ENCODE results near the gene SVEP1. TPM values are rescaled to one million over a fixed set of nuclear protein-coding genes. Genes with fewer than 3 reads are reported as not detected.
A peak's percentile ranks its signal among the peaks of the same experiment; 100 is the strongest.

Gene SVEP1
- total RNA-seq, 1 experiment from 2014 or later = 0.04 TPM

- DNase-seq (no peak), ATAC-seq (no peak)
- Histone ChIP-seq H3K79me2 (ENCODE audit: low read length) (no peaks in the 10 kb centered on the region), H3K4me2 (ENCODE audit: low read length) (no peak overlapping the region), H3F3A (ENCODE audit: low read length, unreplicated experiment) (no peaks in the 10 kb centered on the region), H3K4me1 (ENCODE audit: insufficient read depth, low read length) (no peaks in the 10 kb centered on the region), H3K9me2 (replicated peaks; ENCODE audit: low read length) (no peaks in the 10 kb centered on the region), H3K36me3 (ENCODE audit: low read depth, low read length) (no peaks in the 10 kb centered on the region), H3K4me3 (ENCODE audit: low read length) (no peak overlapping the region), H4K20me1 (ENCODE audit: low read length) (no peaks in the 10 kb centered on the region), H3K27ac (ENCODE audit: low read length) (no peak overlapping the region), H3K9ac (ENCODE audit: low read length) (no peak overlapping the region), H3K27me3 (ENCODE audit: low read length) (no peaks in the 10 kb centered on the region), H2AFZ (ENCODE audit: low read length) (no peak overlapping the region), H3K9me3 (ENCODE audit: low read length) (no peaks in the 10 kb centered on the region)
- no TSS peak for BruUV-seq (replicated peaks)
- TF ChIP-seq EZH2phosphoT487 (IDR thresholded peaks at IDR 0.05; ENCODE audit: borderline replicate concordance, low read length) (no peak), EZH2 (IDR thresholded peaks at IDR 0.05; ENCODE audit: low read length, unreplicated experiment) (no peak), CTCF (conservative IDR thresholded peaks at IDR 0.05; ENCODE audit: low read depth, low read length) (no peak)
- ChIA-PET CTCF (no interaction called here), POLR2A (ENCODE audit: unreplicated experiment) (no interaction called here)
- intact Hi-C loops (cut with micrococcal nuclease) = no loop called here
Observed at GRCh38 chr9:110592044-110592830, 12.7 kb upstream of the SVEP1 start.

- Histone ChIP-seq H3K36me3 (ENCODE audit: low read depth, low read length) (no peaks in the 10 kb centered on the region), H3F3A (ENCODE audit: low read length, unreplicated experiment) (no peaks in the 10 kb centered on the region), H3K27ac (ENCODE audit: low read length) (no peak overlapping the region), H3K9me3 (ENCODE audit: low read length) (no peaks in the 10 kb centered on the region), H3K4me2 (ENCODE audit: low read length) (no peak overlapping the region), H3K27me3 (ENCODE audit: low read length) (no peaks in the 10 kb centered on the region), H2AFZ (ENCODE audit: low read length) (no peak overlapping the region), H3K9me2 (replicated peaks; ENCODE audit: low read length) (no peaks in the 10 kb centered on the region), H4K20me1 (ENCODE audit: low read length) (no peaks in the 10 kb centered on the region), H3K4me3 (ENCODE audit: low read length) (no peak overlapping the region), H3K4me1 (ENCODE audit: insufficient read depth, low read length) (no peaks in the 10 kb centered on the region), H3K79me2 (ENCODE audit: low read length) (no peaks in the 10 kb centered on the region), H3K9ac (ENCODE audit: low read length) (no peak overlapping the region)
- ATAC-seq (no peak), DNase-seq (peak; percentile 23)
- ChIA-PET POLR2A (ENCODE audit: unreplicated experiment) (no interaction called here), CTCF (no interaction called here)
- BruUV-seq (replicated peaks) = no TSS peak
- no peak for TF ChIP-seq EZH2 (IDR thresholded peaks at IDR 0.05; ENCODE audit: low read length, unreplicated experiment)
- intact Hi-C loops (cut with micrococcal nuclease) = no loop called here
Observed at GRCh38 chr9:110591526-110591925, 12.0 kb upstream of the SVEP1 start.

GRCh38 chr9:110590816-110591215 lies 11.3 kb upstream of the SVEP1 start:
- H3K9ac ChIP-seq (ENCODE audit: low read length) = no peak overlapping the region
- TF ChIP-seq CTCF (conservative IDR thresholded peaks at IDR 0.05; ENCODE audit: low read depth, low read length) (no peak), EZH2phosphoT487 (IDR thresholded peaks at IDR 0.05; ENCODE audit: borderline replicate concordance, low read length) (no peak), EZH2 (IDR thresholded peaks at IDR 0.05; ENCODE audit: low read length, unreplicated experiment) (no peak)
- no peak overlapping the region for H3K4me3 ChIP-seq (ENCODE audit: low read length)
- DNase-seq (no peak), ATAC-seq (no peak)
- H3K79me2 ChIP-seq (ENCODE audit: low read length) = no peaks in the 10 kb centered on the region
- ChIA-PET CTCF (no interaction called here), POLR2A (ENCODE audit: unreplicated experiment) (no interaction called here)
- intact Hi-C loops (cut with micrococcal nuclease) = no loop called here
- no peaks in the 10 kb centered on the region for H3K36me3 ChIP-seq (ENCODE audit: low read depth, low read length)
- no peaks in the 10 kb centered on the region for H4K20me1 ChIP-seq (ENCODE audit: low read length)
- no peaks in the 10 kb centered on the region for H3K9me2 ChIP-seq (replicated peaks; ENCODE audit: low read length)
- no TSS peak for BruUV-seq (replicated peaks)
- H3K27me3 ChIP-seq (ENCODE audit: low read length) = no peaks in the 10 kb centered on the region
- H3F3A ChIP-seq (ENCODE audit: low read length, unreplicated experiment) = no peaks in the 10 kb centered on the region
- no peak overlapping the region for H3K4me2 ChIP-seq (ENCODE audit: low read length)
- H2AFZ ChIP-seq (ENCODE audit: low read length) = no peak overlapping the region
- H3K4me1 ChIP-seq (ENCODE audit: insufficient read depth, low read length) = no peaks in the 10 kb centered on the region
- H3K9me3 ChIP-seq (ENCODE audit: low read length) = no peaks in the 10 kb centered on the region
- no peak overlapping the region for H3K27ac ChIP-seq (ENCODE audit: low read length)
